ENCODE results near the gene ADGRL4.

ADGRL4 gene

GRCh38 chr1:79005945-79006344, 585 bp downstream of the ADGRL4 start:
- H3K36me3 ChIP-seq (ENCODE audit: low read length): no peaks in the 10 kb centered on the region
- H3K4me3 ChIP-seq (ENCODE audit: insufficient read depth, low read length, poor library complexity, severe bottlenecking): no peak overlapping the region
- H3K27ac ChIP-seq (ENCODE audit: low read depth, low read length): no peak overlapping the region
- H2AFZ ChIP-seq (ENCODE audit: low read depth, low read length, severe bottlenecking): no peak overlapping the region
- H3F3A ChIP-seq (ENCODE audit: insufficient read depth): no peaks in the 10 kb centered on the region
- no peaks in the 10 kb centered on the region for H3K27me3 ChIP-seq (ENCODE audit: low read length)
- no peaks in the 10 kb centered on the region for H3K9me2 ChIP-seq (replicated peaks; ENCODE audit: insufficient read depth, low read length)
- no peaks in the 10 kb centered on the region for H3K9me3 ChIP-seq (ENCODE audit: insufficient read depth, low read length)
- TF ChIP-seq CTCF (IDR thresholded peaks at IDR 0.05; ENCODE audit: insufficient read depth, low read length, poor library complexity, severe bottlenecking): no peak
- no peaks in the 10 kb centered on the region for H4K20me1 ChIP-seq (ENCODE audit: low read depth, low read length)
- H3K4me2 ChIP-seq (ENCODE audit: low read depth, low read length, poor library complexity, severe bottlenecking): no peak overlapping the region
- no peaks in the 10 kb centered on the region for H3K79me2 ChIP-seq (ENCODE audit: insufficient read depth, low read length)
- no peak overlapping the region for H3K9ac ChIP-seq (ENCODE audit: low read length)

GRCh38 chr1:79004916-79005315, 1.6 kb downstream of the ADGRL4 start:
- no peaks in the 10 kb centered on the region for H3K9me2 ChIP-seq (replicated peaks; ENCODE audit: insufficient read depth, low read length)
- H3K9me3 ChIP-seq (ENCODE audit: insufficient read depth, low read length): no peaks in the 10 kb centered on the region
- H4K20me1 ChIP-seq (ENCODE audit: low read depth, low read length): no peaks in the 10 kb centered on the region
- no peak overlapping the region for H3K4me3 ChIP-seq (ENCODE audit: insufficient read depth, low read length, poor library complexity, severe bottlenecking)
- no peaks in the 10 kb centered on the region for H3K79me2 ChIP-seq (ENCODE audit: insufficient read depth, low read length)
- H3F3A ChIP-seq (ENCODE audit: insufficient read depth): no peaks in the 10 kb centered on the region
- no peak overlapping the region for H3K27ac ChIP-seq (ENCODE audit: low read depth, low read length)
- no peaks in the 10 kb centered on the region for H3K36me3 ChIP-seq (ENCODE audit: low read length)
- no peak overlapping the region for H3K9ac ChIP-seq (ENCODE audit: low read length)
- H2AFZ ChIP-seq (ENCODE audit: low read depth, low read length, severe bottlenecking): no peak overlapping the region
- no peaks in the 10 kb centered on the region for H3K27me3 ChIP-seq (ENCODE audit: low read length)
- no peak overlapping the region for H3K4me2 ChIP-seq (ENCODE audit: low read depth, low read length, poor library complexity, severe bottlenecking)
- TF ChIP-seq CTCF (IDR thresholded peaks at IDR 0.05; ENCODE audit: insufficient read depth, low read length, poor library complexity, severe bottlenecking): no peak
- no peak for TF ChIP-seq EZH2phosphoT487 (conservative IDR thresholded peaks at IDR 0.05; ENCODE audit: low read length)

- TF ChIP-seq EZH2phosphoT487 (conservative IDR thresholded peaks at IDR 0.05; ENCODE audit: low read length) (no peak), CTCF (IDR thresholded peaks at IDR 0.05; ENCODE audit: insufficient read depth, low read length, poor library complexity, severe bottlenecking) (no peak)
- no peaks in the 10 kb centered on the region for H3K36me3 ChIP-seq (ENCODE audit: low read length)
- H3K4me3 ChIP-seq (ENCODE audit: insufficient read depth, low read length, poor library complexity, severe bottlenecking): no peak overlapping the region
- H3K9me3 ChIP-seq (ENCODE audit: insufficient read depth, low read length): no peaks in the 10 kb centered on the region
- H3K9ac ChIP-seq (ENCODE audit: low read length): no peak overlapping the region
- H4K20me1 ChIP-seq (ENCODE audit: low read depth, low read length): no peaks in the 10 kb centered on the region
- H3K27me3 ChIP-seq (ENCODE audit: low read length): no peaks in the 10 kb centered on the region
- no peak overlapping the region for H2AFZ ChIP-seq (ENCODE audit: low read depth, low read length, severe bottlenecking)
- no peak overlapping the region for H3K27ac ChIP-seq (ENCODE audit: low read depth, low read length)
- no peak overlapping the region for H3K4me2 ChIP-seq (ENCODE audit: low read depth, low read length, poor library complexity, severe bottlenecking)
- no peaks in the 10 kb centered on the region for H3F3A ChIP-seq (ENCODE audit: insufficient read depth)
- H3K9me2 ChIP-seq (replicated peaks; ENCODE audit: insufficient read depth, low read length): no peaks in the 10 kb centered on the region
- no peaks in the 10 kb centered on the region for H3K79me2 ChIP-seq (ENCODE audit: insufficient read depth, low read length)
Observed at GRCh38 chr1:78996791-78997190, 9.7 kb downstream of the ADGRL4 start.

GRCh38 chr1:78987042-78987441, 19.5 kb downstream of the ADGRL4 start:
- H3K79me2 ChIP-seq (ENCODE audit: insufficient read depth, low read length): no peaks in the 10 kb centered on the region
- no peaks in the 10 kb centered on the region for H4K20me1 ChIP-seq (ENCODE audit: low read depth, low read length)
- H3F3A ChIP-seq (ENCODE audit: insufficient read depth): no peaks in the 10 kb centered on the region
- no peak overlapping the region for H2AFZ ChIP-seq (ENCODE audit: low read depth, low read length, severe bottlenecking)
- H3K9me3 ChIP-seq (ENCODE audit: insufficient read depth, low read length): no peaks in the 10 kb centered on the region
- no peak overlapping the region for H3K4me3 ChIP-seq (ENCODE audit: insufficient read depth, low read length, poor library complexity, severe bottlenecking)
- H3K4me2 ChIP-seq (ENCODE audit: low read depth, low read length, poor library complexity, severe bottlenecking): no peak overlapping the region
- no peaks in the 10 kb centered on the region for H3K9me2 ChIP-seq (replicated peaks; ENCODE audit: insufficient read depth, low read length)
- H3K27me3 ChIP-seq (ENCODE audit: low read length): no peaks in the 10 kb centered on the region
- TF ChIP-seq EZH2phosphoT487 (conservative IDR thresholded peaks at IDR 0.05; ENCODE audit: low read length) (no peak), CTCF (IDR thresholded peaks at IDR 0.05; ENCODE audit: insufficient read depth, low read length, poor library complexity, severe bottlenecking) (no peak)
- no peak overlapping the region for H3K27ac ChIP-seq (ENCODE audit: low read depth, low read length)
- H3K36me3 ChIP-seq (ENCODE audit: low read length): no peaks in the 10 kb centered on the region
- no peak overlapping the region for H3K9ac ChIP-seq (ENCODE audit: low read length)
